H1 (cell line): ENCODE measurements around the gene ADGRB3.

ENCODE experiments used
- ATF2 ChIP-seq: IDR thresholded peaks from 2 replicates; pipeline ENCODE4 v1.6.1; 2012; ENCODE audit warnings: low read length, inconsistent platforms
- CBX8 ChIP-seq: fragments of 300-800, 300-1000 bp; sonication (generic); IDR thresholded peaks from 2 replicates; pipeline ENCODE4 v1.7.1; 2016; ENCODE audit warnings: low read depth, low read length, borderline replicate concordance
- CHD2 ChIP-seq: IDR thresholded peaks from 2 replicates; pipeline ENCODE4 v1.6.1; 2012; ENCODE audit warnings: low read length, improper control_type of control experiment
- CTCF ChIP-seq, 3 experiments: IDR thresholded peaks; 1 replicate in 2 of 3; 2 replicates in 1 of 3; pipeline versions ENCODE4 v1.5.1 to v1.6.1; 2011; ENCODE audit warnings: low read length in 3 of 3, mild to moderate bottlenecking in 3 of 3, inconsistent platforms in 2 of 3, low read depth in 1 of 3, moderate library complexity in 1 of 3; ENCODE audit not compliant: insufficient read depth in 1 of 3; ENCODE audit errors: control extremely low read depth in 1 of 3
- EZH2 ChIP-seq: fragments of 200-600 bp; sonication (generic); IDR thresholded peaks from 2 replicates; pipeline ENCODE4 v1.7.1; 2012; ENCODE audit warnings: low read depth, mild to moderate bottlenecking, moderate library complexity, low read length, inconsistent platforms; ENCODE audit not compliant: severe bottlenecking
- HDAC2 ChIP-seq, 2 experiments: fragments of 300-600 bp in 1 of 2; sonication (generic) in 1 of 2; IDR thresholded peaks; 2 replicates each; pipeline ENCODE4 v1.6.1; 2011 to 2012; ENCODE audit warnings: low read depth in 2 of 2, low read length in 2 of 2, mild to moderate bottlenecking in 2 of 2, moderate library complexity in 2 of 2, borderline replicate concordance in 1 of 2, inconsistent platforms in 1 of 2
- NRF1 ChIP-seq: IDR thresholded peaks from 2 replicates; pipeline ENCODE4 v1.6.1; 2011; ENCODE audit warnings: mild to moderate bottlenecking, low read depth, low read length, improper control_type of control experiment
- POLR2AphosphoS5 ChIP-seq: IDR thresholded peaks from 2 replicates; pipeline ENCODE4 v1.6.1; 2011; ENCODE audit warnings: low read depth, low read length
- TAF1 ChIP-seq: IDR thresholded peaks from 2 replicates; pipeline ENCODE4 v1.6.1; 2011; ENCODE audit warnings: mild to moderate bottlenecking, low read depth, low read length
- TCF12 ChIP-seq: IDR thresholded peaks from 2 replicates; pipeline ENCODE4 v1.6.1; 2011; ENCODE audit warnings: low read depth, mild to moderate bottlenecking, low read length
- TF ChIP-seq, protein P1 (sequence below): IDR thresholded peaks from 2 replicates; pipeline ENCODE4 v1.6.1; 2012; ENCODE audit warnings: inconsistent platforms

GRCh38 chr6:68947721-68948120 lies 312.6 kb downstream of the ADGRB3 start:
- TF ChIP-seq EZH2 (no peak), CTCF (IDR thresholded peaks at IDR 0.05; ENCODE audit: control extremely low read depth in 1 of 3, insufficient read depth in 1 of 3, low read depth in 1 of 3, low read length in 3 of 3) (no peak), POLR2AphosphoS5 (no peak), TAF1 (no peak), CBX8 (no peak), NRF1 (no peak), CHD2 (no peak), TCF12 (no peak), ATF2 (no peak), HDAC2 (IDR thresholded peaks at IDR 0.05; ENCODE audit: borderline replicate concordance in 1 of 2, low read depth in 2 of 2, low read length in 2 of 2) (no peak)
- TF ChIP-seq, protein P1, sequence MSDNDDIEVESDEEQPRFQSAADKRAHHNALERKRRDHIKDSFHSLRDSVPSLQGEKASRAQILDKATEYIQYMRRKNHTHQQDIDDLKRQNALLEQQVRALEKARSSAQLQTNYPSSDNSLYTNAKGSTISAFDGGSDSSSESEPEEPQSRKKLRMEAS, result no peak
